Memory B cell (primary cell): Measurements from ENCODE around the gene STARD13.

ENCODE experiments used
- ATAC-seq: fragments of 150-1000 bp; cut with Tn5 transposase; 2 replicates; pipeline ENCODE4 v1.10.0; 2021; ENCODE audit warnings: low read depth, mild to moderate bottlenecking, moderate library complexity
- DNase-seq, 2 donors: peaks; one replicate each; pipeline ENCODE4 v3.0.0; 2022; ENCODE audit warnings: low spot score in 2 of 2
- H3K27ac Mint-ChIP-seq: one replicate; pipeline ENCODE4 v1.8.0; 2022; ENCODE audit warnings: mild to moderate bottlenecking, moderate library complexity, mixed read lengths
- H3K27me3 Mint-ChIP-seq: one replicate; pipeline ENCODE4 v1.8.0; 2022; ENCODE audit warnings: mixed read lengths
- H3K36me3 Mint-ChIP-seq: one replicate; pipeline ENCODE4 v1.8.0; 2022; ENCODE audit warnings: mild to moderate bottlenecking, mixed read lengths
- H3K4me1 Mint-ChIP-seq: one replicate; pipeline ENCODE4 v1.8.0; 2022; ENCODE audit warnings: mixed read lengths
- H3K4me3 Mint-ChIP-seq: one replicate; pipeline ENCODE4 v1.8.0; 2022; ENCODE audit warnings: mild to moderate bottlenecking, moderate library complexity, mixed read lengths
- H3K9me3 Mint-ChIP-seq: one replicate; pipeline ENCODE4 v1.8.0; 2022; ENCODE audit warnings: mixed read lengths

The STARD13 gene

DNA sequence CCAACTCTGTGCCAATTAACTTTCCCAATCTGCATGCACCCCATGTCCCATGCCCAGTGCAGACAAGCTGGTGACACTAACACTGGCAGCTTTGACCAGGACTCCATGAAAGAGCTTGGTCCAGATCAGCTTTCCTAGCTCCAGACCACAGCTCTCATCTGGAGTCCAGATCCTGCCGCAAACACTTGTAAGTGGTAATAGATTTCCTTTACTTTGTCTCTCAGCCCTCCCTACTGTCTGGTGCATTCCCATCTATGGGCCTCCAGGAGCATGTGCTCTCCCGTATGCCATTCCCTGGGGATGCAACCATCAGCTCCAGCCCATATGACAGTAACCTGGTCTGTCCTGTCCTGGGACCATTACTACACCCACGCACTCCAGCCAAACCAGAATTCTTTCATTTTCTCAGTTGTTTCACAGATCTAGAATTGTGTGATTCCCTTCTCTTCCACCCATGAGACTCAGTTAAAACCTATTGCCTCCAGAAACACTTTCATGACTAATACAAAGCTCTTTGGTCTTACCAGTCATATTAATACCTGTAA, 4.9 kb upstream of the STARD13 start:
- Mint-ChIP-seq H3K36me3 (no peaks in the 10 kb centered on the region), H3K4me3 (no peak overlapping the region), H3K27ac (no peak overlapping the region), H3K27me3 (peaks cover 17% of the 10 kb centered on the region), H3K9me3 (no peaks in the 10 kb centered on the region), H3K4me1 (peaks cover 13% of the 10 kb centered on the region)
- no peak for ATAC-seq
- DNase-seq: no peak

DNA sequence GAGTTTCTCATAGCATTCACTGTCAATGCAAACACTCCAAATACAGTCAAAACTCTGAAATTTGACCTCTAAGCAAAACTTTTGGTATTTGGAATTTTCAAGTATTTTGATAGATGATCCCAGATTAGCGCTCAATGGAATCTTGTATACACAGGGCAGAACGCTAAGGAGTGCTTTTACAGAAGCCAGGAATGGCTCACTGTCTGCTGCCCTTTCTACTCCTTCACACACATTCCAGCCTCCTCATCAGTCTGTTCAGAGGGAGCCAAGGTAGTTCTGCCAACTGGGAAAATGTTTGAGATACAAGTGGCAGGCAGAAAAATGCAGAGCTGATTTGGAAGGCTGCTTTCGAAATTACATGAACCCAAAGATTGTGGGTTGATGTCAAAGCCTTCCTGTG, 4.4 kb upstream of the STARD13 start:
- ATAC-seq: no peak
- no peaks in the 10 kb centered on the region for H3K9me3 Mint-ChIP-seq
- no peak overlapping the region for H3K4me3 Mint-ChIP-seq
- H3K36me3 Mint-ChIP-seq: no peaks in the 10 kb centered on the region
- H3K27me3 Mint-ChIP-seq: peaks cover 17% of the 10 kb centered on the region
- peaks cover 18% of the 10 kb centered on the region for H3K4me1 Mint-ChIP-seq
- DNase-seq: no peak
- no peak overlapping the region for H3K27ac Mint-ChIP-seq

DNA sequence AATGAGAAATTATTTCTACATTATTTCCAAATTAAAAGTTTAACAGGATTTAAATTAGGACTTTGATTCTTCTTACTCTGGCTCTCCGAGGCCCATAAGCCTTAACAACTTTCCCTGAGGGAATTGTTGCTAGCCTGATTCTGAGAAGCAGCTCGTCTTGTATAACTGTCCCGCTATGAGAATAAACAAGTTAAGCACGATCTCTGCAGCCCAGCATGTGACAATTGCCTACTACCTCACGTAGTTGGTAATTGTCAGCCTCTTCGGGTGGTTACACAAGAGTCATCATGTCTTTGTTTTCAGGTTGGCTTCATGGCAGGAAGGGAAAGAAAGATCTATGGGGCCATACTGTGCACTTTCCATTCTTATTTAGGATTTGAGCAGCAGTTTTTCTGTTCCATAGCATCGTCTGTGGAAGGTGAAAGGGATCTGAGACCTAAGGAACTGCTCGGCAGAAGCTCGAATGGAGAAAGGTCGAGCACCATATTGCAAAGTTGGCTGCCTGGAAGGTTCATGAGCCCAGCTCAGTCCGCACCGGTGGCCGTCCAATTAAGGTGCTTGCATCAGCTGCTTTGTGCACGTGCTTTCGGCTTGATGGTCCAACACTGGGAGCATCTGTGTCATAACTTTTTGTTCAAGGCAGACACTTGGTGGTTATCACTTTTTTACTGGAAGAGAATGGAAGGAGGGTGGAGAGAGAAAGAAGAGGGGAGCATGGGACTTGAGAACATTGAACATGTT, 1.8 kb upstream of the STARD13 start:
- Mint-ChIP-seq H3K4me1 (peaks cover 13% of the 10 kb centered on the region), H3K27ac (no peak overlapping the region), H3K27me3 (peaks cover 14% of the 10 kb centered on the region), H3K9me3 (no peaks in the 10 kb centered on the region), H3K36me3 (no peaks in the 10 kb centered on the region), H3K4me3 (no peak overlapping the region)
- ATAC-seq (no peak), DNase-seq (no peak)

DNA sequence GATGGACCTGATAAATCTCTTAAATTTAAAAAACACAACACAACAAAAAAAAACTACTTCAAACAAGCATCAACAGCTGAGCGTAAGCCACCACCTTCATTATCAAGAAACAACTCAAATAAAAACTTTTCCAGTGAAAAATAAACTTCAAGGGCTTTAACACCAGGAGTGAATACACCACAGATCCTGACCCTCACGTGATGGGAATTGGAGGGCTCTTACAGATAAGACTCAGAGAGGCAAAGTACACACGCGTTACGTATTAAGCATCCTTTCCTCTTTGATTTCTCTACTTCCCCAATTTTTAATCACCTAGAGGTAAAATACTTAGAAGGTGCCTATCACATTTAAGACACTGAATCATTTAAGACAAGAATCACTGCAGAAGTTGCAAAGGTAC, 573 bp upstream of the STARD13 start:
- no peak overlapping the region for H3K27ac Mint-ChIP-seq
- ATAC-seq: no peak
- no peaks in the 10 kb centered on the region for H3K9me3 Mint-ChIP-seq
- peak overlapping the region; percentile 71 for H3K4me3 Mint-ChIP-seq
- DNase-seq: no peak
- peaks cover 13% of the 10 kb centered on the region for H3K4me1 Mint-ChIP-seq
- H3K27me3 Mint-ChIP-seq: peaks cover 19% of the 10 kb centered on the region
- H3K36me3 Mint-ChIP-seq: no peaks in the 10 kb centered on the region

DNA sequence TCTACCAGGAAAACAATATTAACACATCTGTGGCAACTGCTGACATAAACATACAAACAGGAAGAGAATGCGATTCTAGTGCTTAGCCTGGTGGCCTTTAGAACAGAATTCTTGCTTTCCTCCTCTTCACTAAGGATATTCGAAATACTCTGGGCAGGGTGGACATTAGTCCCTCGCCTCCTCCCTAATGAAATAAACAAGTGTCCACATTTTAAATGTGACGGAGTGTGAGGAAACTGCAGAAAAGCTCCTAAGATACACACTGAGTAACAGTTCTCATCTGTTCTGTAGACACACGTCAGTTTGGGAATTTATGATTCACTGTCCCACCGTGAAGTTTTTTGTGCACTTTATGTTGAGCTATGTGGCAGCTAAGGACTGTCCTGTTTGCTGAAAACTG, 639 bp downstream of the STARD13 start:
- DNase-seq (no peak), ATAC-seq (no peak)
- Mint-ChIP-seq H3K36me3 (no peaks in the 10 kb centered on the region), H3K9me3 (no peaks in the 10 kb centered on the region), H3K4me1 (peaks cover 13% of the 10 kb centered on the region), H3K4me3 (peak overlapping the region; percentile 71), H3K27me3 (peaks cover 16% of the 10 kb centered on the region), H3K27ac (no peak overlapping the region)

DNA sequence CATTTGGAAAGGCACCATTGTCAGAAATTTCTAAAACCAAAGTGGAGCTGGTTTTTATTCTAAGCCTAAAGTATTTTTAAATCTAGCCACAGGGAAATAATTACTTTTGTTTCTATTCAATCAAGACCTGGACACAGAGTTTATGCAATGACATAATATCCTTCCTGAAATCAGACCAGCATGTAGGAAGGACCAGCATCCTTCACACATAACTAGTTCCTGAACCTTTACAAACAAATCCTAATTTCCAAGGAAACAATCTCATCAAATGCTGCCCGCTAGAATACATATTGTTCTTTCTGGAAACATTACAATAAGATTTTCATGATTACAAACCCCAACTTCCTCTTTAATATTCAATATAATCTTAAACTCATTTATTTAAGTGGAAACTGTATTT, 1.5 kb downstream of the STARD13 start:
- H3K27me3 Mint-ChIP-seq: peaks cover 16% of the 10 kb centered on the region
- H3K9me3 Mint-ChIP-seq: no peaks in the 10 kb centered on the region
- no peak overlapping the region for H3K27ac Mint-ChIP-seq
- peaks cover 13% of the 10 kb centered on the region for H3K4me1 Mint-ChIP-seq
- no peaks in the 10 kb centered on the region for H3K36me3 Mint-ChIP-seq
- no peak for ATAC-seq
- no peak for DNase-seq
- H3K4me3 Mint-ChIP-seq: no peak overlapping the region

DNA sequence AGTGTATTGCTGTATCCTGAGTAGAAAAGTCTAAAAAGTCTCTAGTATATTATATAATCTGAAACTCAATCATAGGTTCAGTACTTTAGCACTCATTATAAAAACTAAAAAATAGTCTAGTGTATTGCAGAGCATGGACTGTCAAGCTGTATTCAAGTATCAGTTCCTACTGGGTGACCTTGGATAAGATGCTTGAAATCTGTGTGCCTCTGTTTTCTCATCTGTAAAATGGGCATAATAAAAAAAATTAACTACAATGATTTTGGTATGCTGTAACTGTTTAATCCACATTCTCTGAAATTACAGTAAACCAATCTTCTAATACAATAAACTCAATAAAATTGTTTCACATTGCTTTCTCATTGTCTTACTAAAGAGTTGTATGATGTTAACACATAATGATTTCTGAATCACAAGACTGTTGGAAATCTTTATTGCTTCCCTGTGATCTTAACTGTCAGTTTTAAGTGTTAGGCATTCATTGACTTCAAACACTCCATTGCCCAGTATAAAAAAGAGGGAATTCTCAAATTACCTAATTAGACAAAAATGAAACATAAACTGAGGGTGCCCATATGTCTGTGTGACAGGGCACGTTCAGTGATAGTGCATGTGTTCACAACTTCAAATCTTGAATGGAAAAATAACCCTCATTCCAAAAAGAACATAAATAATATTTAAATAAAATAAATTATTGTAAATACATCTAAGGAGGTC, 2.2 kb downstream of the STARD13 start:
- no peaks in the 10 kb centered on the region for H3K36me3 Mint-ChIP-seq
- no peak for ATAC-seq
- H3K4me1 Mint-ChIP-seq: peaks cover 13% of the 10 kb centered on the region
- peaks cover 16% of the 10 kb centered on the region for H3K27me3 Mint-ChIP-seq
- no peaks in the 10 kb centered on the region for H3K9me3 Mint-ChIP-seq
- no peak for DNase-seq
- no peak overlapping the region for H3K27ac Mint-ChIP-seq
- no peak overlapping the region for H3K4me3 Mint-ChIP-seq

DNA sequence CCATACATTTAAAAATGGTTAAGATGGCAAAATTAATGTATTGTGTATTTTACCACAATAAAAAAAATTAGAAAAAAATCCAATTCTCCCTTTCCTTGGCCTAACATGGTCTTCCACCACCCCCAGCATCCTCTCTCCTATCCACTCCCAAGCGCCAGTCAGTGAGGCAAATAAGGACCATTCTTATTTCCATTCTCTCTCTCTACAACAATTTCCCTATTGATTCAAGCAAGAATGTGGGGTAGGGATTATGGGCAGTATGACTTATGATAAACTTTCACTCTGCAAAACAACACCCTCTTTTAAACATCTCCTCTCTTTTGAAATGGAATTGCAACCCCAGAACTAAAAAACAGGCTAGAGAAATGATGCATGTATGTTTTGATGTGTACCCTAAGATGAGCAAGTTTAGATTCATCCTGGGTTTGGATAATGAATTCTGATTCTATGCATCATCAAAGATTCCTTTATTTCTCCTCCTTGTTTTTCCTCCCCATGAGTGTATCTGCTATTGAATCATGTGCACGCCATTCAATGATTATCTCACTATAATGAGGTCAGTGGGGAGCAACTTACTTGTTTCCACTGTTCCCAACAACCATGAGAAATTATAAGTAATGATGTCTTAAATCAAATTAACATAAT, 3.5 kb downstream of the STARD13 start:
- ATAC-seq: no peak
- Mint-ChIP-seq H3K27me3 (peaks cover 11% of the 10 kb centered on the region), H3K9me3 (no peaks in the 10 kb centered on the region), H3K36me3 (no peaks in the 10 kb centered on the region), H3K27ac (no peak overlapping the region), H3K4me3 (no peak overlapping the region), H3K4me1 (peaks cover 11% of the 10 kb centered on the region)
- no peak for DNase-seq

DNA sequence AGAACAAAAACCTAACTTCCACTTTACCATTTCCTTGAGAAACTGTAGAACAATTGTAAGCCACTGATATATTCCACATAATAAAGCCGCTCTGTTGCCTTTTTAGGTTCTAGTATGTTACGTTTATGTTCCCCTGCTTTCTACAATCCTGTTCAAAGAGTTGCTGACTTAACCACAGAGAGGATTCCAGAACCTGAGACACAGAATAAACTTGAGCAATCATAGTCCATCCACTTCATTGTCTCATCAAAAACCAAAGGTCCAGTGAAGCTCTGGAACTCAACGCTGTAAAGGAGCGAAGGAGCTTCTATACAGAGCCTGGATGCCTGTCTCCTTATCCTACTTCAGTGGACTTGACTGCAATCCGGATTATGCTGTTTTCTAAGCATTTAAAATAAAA, 4.6 kb downstream of the STARD13 start:
- Mint-ChIP-seq H3K9me3 (no peaks in the 10 kb centered on the region), H3K4me3 (no peak overlapping the region), H3K27ac (no peak overlapping the region), H3K36me3 (no peaks in the 10 kb centered on the region), H3K4me1 (peaks cover 9% of the 10 kb centered on the region), H3K27me3 (peaks cover 11% of the 10 kb centered on the region)
- DNase-seq: no peak
- ATAC-seq: no peak

DNA sequence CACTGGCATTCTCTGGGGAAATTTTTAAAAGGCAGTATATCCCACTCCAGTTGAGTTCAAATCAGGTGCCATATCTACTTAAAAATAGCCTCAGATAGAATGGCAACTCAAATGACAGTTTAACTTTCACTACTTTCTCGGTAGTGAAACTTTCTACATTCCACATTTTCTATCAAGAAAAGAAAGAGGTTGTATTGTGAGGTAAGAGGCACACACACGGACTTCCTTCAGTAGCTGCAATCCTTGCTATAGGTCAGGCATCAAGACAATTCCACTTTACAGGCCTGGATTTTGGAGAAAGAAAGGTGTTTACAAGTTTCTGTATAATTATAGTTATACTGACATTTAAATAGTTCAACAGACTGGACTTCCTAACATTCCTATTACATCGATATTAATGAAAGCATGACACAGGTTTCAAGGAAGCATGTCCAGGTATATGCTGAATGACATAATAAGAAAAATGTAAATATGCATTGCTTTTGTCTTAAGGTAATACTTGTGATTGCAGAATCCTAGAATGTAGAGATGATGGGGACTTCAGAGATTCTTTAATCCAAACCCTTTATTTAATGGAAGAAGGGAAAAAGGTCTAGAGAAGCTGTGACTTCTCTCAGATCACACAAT, 5.2 kb downstream of the STARD13 start:
- DNase-seq: no peak
- no peaks in the 10 kb centered on the region for H3K9me3 Mint-ChIP-seq
- H3K27me3 Mint-ChIP-seq: peaks cover 8% of the 10 kb centered on the region
- H3K4me3 Mint-ChIP-seq: no peak overlapping the region
- H3K4me1 Mint-ChIP-seq: peaks cover 4% of the 10 kb centered on the region
- ATAC-seq: no peak
- no peak overlapping the region for H3K27ac Mint-ChIP-seq
- no peaks in the 10 kb centered on the region for H3K36me3 Mint-ChIP-seq

DNA sequence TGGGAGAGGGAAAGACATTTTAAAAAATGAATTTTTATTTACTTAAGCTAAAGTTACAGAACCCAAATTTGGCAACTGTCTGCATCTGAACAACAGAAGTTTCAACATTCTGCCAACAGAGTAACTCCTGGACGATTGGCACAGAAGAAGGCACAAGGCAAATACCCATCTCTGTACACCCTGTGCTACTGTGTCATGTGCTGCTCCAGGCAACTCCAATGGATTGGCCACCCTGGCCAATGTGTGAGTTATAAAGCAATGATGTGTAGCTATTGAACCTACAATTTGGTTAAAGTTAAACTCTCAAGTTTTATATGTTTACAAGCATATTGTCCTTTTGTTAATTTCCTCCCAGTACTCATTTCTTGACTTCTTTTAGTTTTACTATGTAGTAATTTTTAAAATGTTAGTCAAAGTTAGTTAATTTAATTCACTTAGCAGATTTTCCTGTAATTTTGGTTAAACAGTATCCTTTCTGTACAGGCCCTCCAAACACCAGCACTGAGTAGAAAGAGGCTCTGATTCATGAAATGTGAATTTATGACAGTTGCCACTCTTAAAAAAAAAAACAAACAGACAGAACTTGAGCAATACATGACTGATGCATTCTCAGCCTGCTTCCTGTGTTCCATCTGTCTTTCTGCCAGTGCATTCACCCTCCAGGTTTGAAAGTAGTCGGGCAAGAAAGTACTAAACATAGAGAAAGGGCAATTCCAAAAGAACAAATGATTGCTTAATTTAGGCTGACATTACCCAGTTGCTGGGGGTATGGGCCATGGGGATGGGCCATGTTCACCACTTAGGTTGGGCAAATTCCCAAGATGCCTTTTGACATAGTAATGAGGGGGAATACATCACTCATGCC, 5.9 kb downstream of the STARD13 start:
- DNase-seq: no peak
- Mint-ChIP-seq H3K27me3 (peaks cover 6% of the 10 kb centered on the region), H3K4me1 (no peaks in the 10 kb centered on the region)

DNA sequence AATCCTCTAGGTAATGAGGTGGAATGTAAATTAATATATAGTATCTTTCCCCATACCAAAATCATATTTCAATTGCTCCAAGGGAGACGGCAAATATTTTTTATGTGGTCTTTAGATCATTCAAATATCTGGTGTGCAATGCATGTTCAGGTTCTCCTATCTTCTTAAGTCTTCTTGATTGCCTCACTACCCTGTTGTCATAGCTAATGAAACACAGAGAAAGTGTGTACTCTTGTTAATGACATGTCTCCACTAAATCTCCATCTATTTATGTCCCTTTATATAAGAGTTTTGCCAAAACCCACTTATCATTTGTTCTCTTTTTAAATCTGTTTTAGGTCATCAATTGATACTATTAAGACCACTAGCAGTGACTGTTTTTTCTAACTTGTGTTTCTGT, 6.6 kb downstream of the STARD13 start:
- Mint-ChIP-seq H3K27ac (no peak overlapping the region), H3K9me3 (no peaks in the 10 kb centered on the region), H3K4me1 (no peaks in the 10 kb centered on the region), H3K27me3 (peaks cover 6% of the 10 kb centered on the region), H3K4me3 (no peak overlapping the region), H3K36me3 (no peaks in the 10 kb centered on the region)
- ATAC-seq: no peak
- no peak for DNase-seq

More for the DNA sequence above, 5.9 kb downstream of the STARD13 start:
- Mint-ChIP-seq H3K4me3 (no peak overlapping the region), H3K9me3 (no peaks in the 10 kb centered on the region), H3K36me3 (no peaks in the 10 kb centered on the region), H3K27ac (no peak overlapping the region)
- no peak for ATAC-seq

DNA sequence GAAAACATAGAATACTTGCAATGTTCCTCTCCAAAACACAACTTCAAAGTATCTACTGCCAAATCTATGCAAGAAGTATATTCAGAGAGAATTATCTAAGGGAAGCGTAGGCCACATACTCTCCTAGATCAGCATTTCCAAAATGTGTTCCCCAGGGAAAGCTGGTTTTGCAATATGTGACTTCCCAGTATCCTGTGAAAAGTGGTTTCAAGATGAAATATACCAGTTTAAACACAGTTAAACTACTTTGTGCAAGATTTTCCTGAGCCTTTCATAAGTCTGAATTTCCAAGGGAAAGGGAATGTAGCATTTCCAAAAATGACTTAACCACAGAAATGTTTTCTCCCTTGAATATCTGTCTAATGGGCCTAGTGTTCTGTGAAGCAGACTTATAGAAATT, 7.6 kb downstream of the STARD13 start:
- H3K27me3 Mint-ChIP-seq: peaks cover 6% of the 10 kb centered on the region
- H3K4me1 Mint-ChIP-seq: no peaks in the 10 kb centered on the region
- no peak overlapping the region for H3K4me3 Mint-ChIP-seq
- H3K36me3 Mint-ChIP-seq: no peaks in the 10 kb centered on the region
- no peak for ATAC-seq
- H3K27ac Mint-ChIP-seq: no peak overlapping the region
- no peaks in the 10 kb centered on the region for H3K9me3 Mint-ChIP-seq
- DNase-seq: no peak
